Measurements from ENCODE around the gene ADAD1.

GRCh38 chr4:122458625-122459024 is 79.8 kb downstream of the ADAD1 start:
- TF ChIP-seq CTCF (IDR thresholded peaks at IDR 0.05; ENCODE audit: low read depth, low read length, poor library complexity, severe bottlenecking) (no peak), EZH2phosphoT487 (IDR thresholded peaks at IDR 0.05; ENCODE audit: borderline replicate concordance, low read length) (no peak)

All from DOHH2 (cell line).